ENCODE data around the gene PSG5.
"Not testable (repeated sequence)": the region's sequence is repeated elsewhere in the genome, so short reads cannot be mapped to it uniquely, and the experiment has no call there.

PSG5 gene

GRCh38 chr19:43152214-43152613, 34.1 kb downstream of the PSG5 start:
- H3K27me3 Mint-ChIP-seq = no peaks in the 10 kb centered on the region
- no peak for DNase-seq (ENCODE audit: low spot score in 2 of 2)

DNA sequence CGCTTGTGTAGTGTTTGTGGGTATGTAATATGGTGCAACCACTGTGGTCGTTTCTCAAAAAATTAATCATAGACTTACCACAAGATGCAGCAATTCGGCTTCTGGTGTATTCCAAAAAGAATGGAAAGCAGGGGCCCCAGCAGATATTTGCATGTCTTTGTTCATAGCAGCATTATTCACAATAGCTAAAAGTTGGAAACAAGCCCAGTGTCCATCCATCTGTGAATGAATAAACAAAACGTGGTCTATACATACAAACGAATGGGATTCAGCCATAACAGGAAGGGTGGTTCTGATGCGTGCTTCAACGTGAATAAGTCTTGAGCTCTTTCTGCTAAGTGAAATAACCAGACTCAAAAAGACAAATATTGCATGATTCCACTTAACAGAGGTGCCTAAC, 36.5 kb downstream of the PSG5 start:
- not testable (repeated sequence) for H3K27me3 Mint-ChIP-seq; H3K4me1 Mint-ChIP-seq; H3K36me3 Mint-ChIP-seq; H3K9me3 Mint-ChIP-seq; DNase-seq (ENCODE audit: low spot score in 2 of 2); ATAC-seq (ENCODE audit: low read depth); H3K4me3 Mint-ChIP-seq; H3K27ac Mint-ChIP-seq

More at GRCh38 chr19:43152214-43152613, 34.1 kb downstream of the PSG5 start:
- Mint-ChIP-seq H3K9me3 (peaks cover 6% of the 10 kb centered on the region), H3K4me3 (no peak overlapping the region), H3K4me1 (no peaks in the 10 kb centered on the region), H3K27ac (no peak overlapping the region), H3K36me3 (no peaks in the 10 kb centered on the region)
- no peak for ATAC-seq (ENCODE audit: low read depth)

GRCh38 chr19:43148233-43148632, 38.1 kb downstream of the PSG5 start:
- peaks cover 7% of the 10 kb centered on the region for H3K9me3 Mint-ChIP-seq
- ATAC-seq (ENCODE audit: low read depth) (no peak), DNase-seq (ENCODE audit: low spot score in 2 of 2) (no peak)
- H3K36me3 Mint-ChIP-seq = peaks cover 4% of the 10 kb centered on the region
- H3K4me3 Mint-ChIP-seq = no peak overlapping the region
- H3K27ac Mint-ChIP-seq = no peak overlapping the region
- H3K4me1 Mint-ChIP-seq = no peaks in the 10 kb centered on the region
- H3K27me3 Mint-ChIP-seq = peaks cover 6% of the 10 kb centered on the region

DNA sequence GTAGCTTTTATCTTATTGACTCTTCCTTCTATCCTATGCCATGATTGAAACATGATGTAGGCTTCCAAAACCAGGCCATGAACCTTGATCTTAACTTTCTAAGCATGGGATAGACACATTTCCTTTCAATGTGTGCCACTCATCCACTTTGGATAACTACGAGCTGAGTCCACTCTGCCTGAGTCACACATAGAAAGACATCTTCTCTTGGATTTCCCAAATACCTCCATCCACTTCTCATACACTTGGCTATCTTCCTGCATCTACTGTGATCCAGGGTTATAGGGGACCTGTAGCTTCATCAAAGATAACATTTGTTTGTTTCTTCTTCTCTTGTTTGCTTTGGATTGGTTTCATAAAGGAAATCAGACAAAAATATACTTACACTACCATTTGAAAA, 44.6 kb downstream of the PSG5 start:
- not testable (repeated sequence) for H3K27ac Mint-ChIP-seq; ATAC-seq (ENCODE audit: low read depth); H3K4me3 Mint-ChIP-seq; H3K4me1 Mint-ChIP-seq; H3K36me3 Mint-ChIP-seq; H3K27me3 Mint-ChIP-seq; DNase-seq (ENCODE audit: low spot score in 2 of 2)
- peaks cover 13% of the 10 kb centered on the region for H3K9me3 Mint-ChIP-seq

- Mint-ChIP-seq H3K27ac (no peak overlapping the region), H3K4me1 (no peaks in the 10 kb centered on the region), H3K4me3 (no peak overlapping the region), H3K9me3 (peaks cover 2% of the 10 kb centered on the region), H3K27me3 (no peaks in the 10 kb centered on the region), H3K36me3 (no peaks in the 10 kb centered on the region)
- DNase-seq (ENCODE audit: low spot score in 2 of 2) (no peak), ATAC-seq (ENCODE audit: low read depth) (no peak)
Observed at GRCh38 chr19:43132696-43133095, 53.6 kb downstream of the PSG5 start.

- H3K27ac Mint-ChIP-seq; DNase-seq (ENCODE audit: low spot score in 2 of 2); H3K36me3 Mint-ChIP-seq; H3K27me3 Mint-ChIP-seq; H3K9me3 Mint-ChIP-seq; H3K4me1 Mint-ChIP-seq; ATAC-seq (ENCODE audit: low read depth); H3K4me3 Mint-ChIP-seq: not testable (repeated sequence)
Observed at GRCh38 chr19:43131281-43131842, 55.0 kb downstream of the PSG5 start.

DNA sequence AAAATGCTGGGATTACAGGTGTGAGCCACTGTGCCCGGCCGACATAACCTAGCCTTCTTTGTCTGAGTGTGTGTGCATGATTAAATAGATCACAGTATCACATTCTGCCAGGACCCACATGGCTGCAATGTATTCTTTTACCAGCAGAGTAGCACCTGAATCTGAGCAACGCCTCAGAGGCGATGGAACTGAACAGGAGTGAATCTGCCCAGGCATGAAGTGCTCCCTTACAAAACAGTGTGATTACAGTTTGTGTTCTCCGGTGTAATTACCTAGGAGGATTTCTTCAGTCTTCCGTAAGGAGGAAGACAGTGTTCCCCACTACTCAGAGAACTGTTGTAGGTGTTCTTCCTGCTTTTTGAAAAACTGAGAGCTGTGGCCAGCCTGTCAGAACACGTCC, 57.1 kb downstream of the PSG5 start:
- ATAC-seq (ENCODE audit: low read depth); DNase-seq (ENCODE audit: low spot score in 2 of 2); H3K4me3 Mint-ChIP-seq; H3K27ac Mint-ChIP-seq; H3K27me3 Mint-ChIP-seq; H3K36me3 Mint-ChIP-seq; H3K4me1 Mint-ChIP-seq; H3K9me3 Mint-ChIP-seq: not testable (repeated sequence)

DNA sequence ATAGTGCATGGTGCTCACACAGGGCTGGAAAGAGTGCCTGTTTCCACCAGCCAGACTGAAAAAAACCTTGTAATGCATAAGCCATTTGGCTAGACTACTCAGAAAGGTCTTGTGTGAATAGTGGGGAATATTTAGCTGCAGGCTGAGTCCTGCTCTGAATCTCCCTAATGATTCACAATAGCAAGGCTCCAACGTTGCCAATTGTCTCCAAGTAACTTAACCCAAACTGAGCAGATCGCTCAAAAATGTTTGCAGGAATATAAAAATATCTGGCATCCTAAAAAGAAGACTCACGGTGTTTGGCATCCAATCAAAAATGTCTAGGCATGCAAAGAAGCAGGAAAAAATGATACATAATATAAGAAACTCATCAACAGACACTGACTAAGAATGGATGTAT, 59.0 kb downstream of the PSG5 start:
- H3K36me3 Mint-ChIP-seq; H3K27ac Mint-ChIP-seq; H3K4me3 Mint-ChIP-seq; H3K9me3 Mint-ChIP-seq; ATAC-seq (ENCODE audit: low read depth); DNase-seq (ENCODE audit: low spot score in 2 of 2); H3K4me1 Mint-ChIP-seq; H3K27me3 Mint-ChIP-seq: not testable (repeated sequence)

DNA sequence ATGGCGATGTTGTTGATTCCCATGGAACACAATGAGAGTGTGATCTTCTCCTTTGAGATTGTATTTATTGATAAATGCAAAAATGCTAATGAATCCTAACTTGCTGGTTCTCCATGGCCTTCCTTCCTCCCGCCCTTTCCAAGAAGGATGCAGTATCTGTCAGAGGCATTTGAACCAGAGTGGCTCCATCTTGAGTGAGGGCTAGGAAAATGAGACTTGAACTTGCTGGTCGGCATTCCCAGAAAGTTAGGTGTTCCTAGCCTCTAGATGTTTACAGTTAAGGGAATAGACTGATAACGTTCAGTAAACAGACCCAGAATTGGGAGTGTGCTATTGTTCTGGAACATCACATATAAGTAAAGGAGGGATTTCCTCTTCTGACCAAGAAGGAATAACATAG, 59.6 kb downstream of the PSG5 start:
- no peaks in the 10 kb centered on the region for H3K27me3 Mint-ChIP-seq
- no peaks in the 10 kb centered on the region for H3K4me1 Mint-ChIP-seq
- H3K27ac Mint-ChIP-seq = no peak overlapping the region
- no peak for ATAC-seq (ENCODE audit: low read depth)
- no peaks in the 10 kb centered on the region for H3K36me3 Mint-ChIP-seq
- H3K4me3 Mint-ChIP-seq = no peak overlapping the region
- peaks cover 3% of the 10 kb centered on the region for H3K9me3 Mint-ChIP-seq
- DNase-seq (ENCODE audit: low spot score in 2 of 2) = no peak

DNA sequence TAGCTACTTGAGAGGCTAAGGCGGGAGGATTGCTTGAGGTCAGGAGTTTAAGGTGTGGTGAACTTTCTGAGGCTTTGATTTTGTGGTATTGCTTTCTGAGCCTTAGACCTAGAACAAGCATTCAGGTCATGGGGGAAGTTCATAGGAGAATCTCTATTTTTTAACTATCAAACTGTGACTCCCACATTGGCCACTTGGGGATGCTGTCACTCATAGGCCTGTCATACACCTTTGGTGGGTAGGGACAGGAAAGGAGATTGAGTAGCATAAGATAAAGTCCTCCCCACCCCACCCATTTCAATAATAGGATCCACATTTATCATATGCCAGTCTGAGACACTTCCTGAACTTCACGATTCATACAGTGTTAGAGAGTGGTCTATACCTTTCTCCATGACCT, 62.0 kb downstream of the PSG5 start:
- no peak for DNase-seq (ENCODE audit: low spot score in 2 of 2)
- H3K4me3 Mint-ChIP-seq = no peak overlapping the region
- peaks cover 3% of the 10 kb centered on the region for H3K9me3 Mint-ChIP-seq
- no peak for ATAC-seq (ENCODE audit: low read depth)
- H3K27me3 Mint-ChIP-seq = peaks cover 1% of the 10 kb centered on the region
- no peaks in the 10 kb centered on the region for H3K4me1 Mint-ChIP-seq
- H3K27ac Mint-ChIP-seq = no peak overlapping the region
- H3K36me3 Mint-ChIP-seq = no peaks in the 10 kb centered on the region

DNA sequence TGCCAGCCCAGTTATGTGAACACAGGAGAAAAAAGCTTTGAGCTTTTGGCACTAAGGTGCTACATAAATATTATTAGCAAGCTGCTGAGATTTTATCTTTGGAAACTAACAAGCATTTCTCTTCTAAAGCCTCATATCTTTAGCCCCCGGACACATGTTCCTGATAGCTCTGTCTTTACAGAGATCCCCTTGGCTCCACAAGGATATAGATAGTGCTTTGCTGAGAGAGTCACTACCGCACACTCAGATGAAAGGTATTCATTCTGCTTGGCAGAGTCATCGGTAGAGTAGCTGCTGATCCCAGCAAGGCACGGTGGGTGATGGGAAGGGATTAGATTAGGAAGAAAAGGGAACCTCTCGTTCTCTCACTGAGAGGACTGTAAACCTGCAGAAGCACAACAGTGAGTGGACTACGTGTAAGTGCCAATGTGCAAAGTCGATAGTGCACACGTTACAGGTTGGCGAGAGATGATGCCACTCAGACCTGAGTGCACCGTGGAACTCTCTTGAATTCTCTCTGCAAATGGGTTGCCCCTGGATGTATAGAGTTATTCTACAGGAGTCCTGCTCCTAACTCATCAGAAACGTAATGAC, 65.8 kb downstream of the PSG5 start:
- H3K36me3 Mint-ChIP-seq; H3K4me1 Mint-ChIP-seq; H3K27ac Mint-ChIP-seq; H3K4me3 Mint-ChIP-seq; DNase-seq (ENCODE audit: low spot score in 2 of 2); H3K9me3 Mint-ChIP-seq; ATAC-seq (ENCODE audit: low read depth); H3K27me3 Mint-ChIP-seq: not testable (repeated sequence)

- H3K9me3 Mint-ChIP-seq; H3K4me3 Mint-ChIP-seq; H3K4me1 Mint-ChIP-seq; H3K27ac Mint-ChIP-seq; DNase-seq (ENCODE audit: low spot score in 2 of 2); ATAC-seq (ENCODE audit: low read depth); H3K27me3 Mint-ChIP-seq; H3K36me3 Mint-ChIP-seq: not testable (repeated sequence)
Observed at GRCh38 chr19:43119526-43119925, 66.8 kb downstream of the PSG5 start.

All from memory B cell (primary cell).